AG09309 (cell line): ENCODE data around the gene FAM210B.
A peak's percentile ranks its signal among the peaks of the same experiment; 100 is the strongest.

Experiments
- DNase-seq: peaks from one replicate; pipeline ENCODE4 v3.0.0-alpha.2; 2010; ENCODE audit warnings: low read depth
- H3K4me3 ChIP-seq: 2 replicates; pipeline ENCODE4 v1.5.1; 2011; ENCODE audit warnings: mild to moderate bottlenecking, low read depth, low read length, moderate library complexity; ENCODE audit not compliant: control insufficient read depth
- TF ChIP-seq, protein P1 (sequence below): IDR thresholded peaks from 2 replicates; pipeline ENCODE4 v1.5.1; 2011; ENCODE audit warnings: mild to moderate bottlenecking, low read depth, low read length, inconsistent platforms; ENCODE audit not compliant: insufficient read depth, control insufficient read depth; ENCODE audit errors: missing control alignments

Gene FAM210B, protein sequence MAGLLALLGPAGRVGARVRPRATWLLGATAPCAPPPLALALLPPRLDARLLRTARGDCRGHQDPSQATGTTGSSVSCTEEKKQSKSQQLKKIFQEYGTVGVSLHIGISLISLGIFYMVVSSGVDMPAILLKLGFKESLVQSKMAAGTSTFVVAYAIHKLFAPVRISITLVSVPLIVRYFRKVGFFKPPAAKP

DNA sequence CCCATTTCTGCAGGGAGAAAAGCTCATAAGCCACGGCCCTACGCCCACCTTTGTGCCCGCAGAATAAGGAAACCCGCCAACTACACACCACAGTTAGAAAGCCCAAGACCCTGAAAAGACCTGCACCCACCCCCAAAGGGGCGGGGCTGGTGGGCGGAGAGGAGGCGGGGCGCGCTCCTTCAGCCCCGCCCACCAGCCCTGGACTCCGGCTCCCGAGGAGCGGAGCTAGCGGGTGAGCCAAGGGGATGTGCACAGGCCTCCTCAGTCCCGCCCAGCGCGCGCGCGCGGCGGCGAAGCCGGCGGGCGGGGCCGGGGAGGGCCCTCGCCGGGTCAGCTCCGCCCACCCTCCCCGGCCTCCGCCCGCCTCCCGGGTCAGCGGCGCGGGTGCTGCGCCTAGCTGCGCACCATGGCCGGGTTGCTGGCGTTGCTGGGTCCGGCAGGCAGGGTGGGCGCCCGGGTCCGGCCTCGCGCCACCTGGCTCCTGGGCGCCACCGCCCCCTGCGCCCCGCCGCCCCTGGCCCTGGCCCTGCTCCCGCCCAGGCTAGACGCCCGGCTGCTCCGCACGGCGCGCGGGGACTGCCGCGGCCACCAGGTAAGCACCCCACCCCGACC, at the start of gene FAM210B:
Gene FAM210B, plus strand, starts transcription at position 375 of the 612 bp plus-strand sequence. Its CDS starts 32 bp downstream, at position 407.
- peak within 1 kb of the TSS; percentile 80 for H3K4me3 ChIP-seq
- TF ChIP-seq, protein P1, sequence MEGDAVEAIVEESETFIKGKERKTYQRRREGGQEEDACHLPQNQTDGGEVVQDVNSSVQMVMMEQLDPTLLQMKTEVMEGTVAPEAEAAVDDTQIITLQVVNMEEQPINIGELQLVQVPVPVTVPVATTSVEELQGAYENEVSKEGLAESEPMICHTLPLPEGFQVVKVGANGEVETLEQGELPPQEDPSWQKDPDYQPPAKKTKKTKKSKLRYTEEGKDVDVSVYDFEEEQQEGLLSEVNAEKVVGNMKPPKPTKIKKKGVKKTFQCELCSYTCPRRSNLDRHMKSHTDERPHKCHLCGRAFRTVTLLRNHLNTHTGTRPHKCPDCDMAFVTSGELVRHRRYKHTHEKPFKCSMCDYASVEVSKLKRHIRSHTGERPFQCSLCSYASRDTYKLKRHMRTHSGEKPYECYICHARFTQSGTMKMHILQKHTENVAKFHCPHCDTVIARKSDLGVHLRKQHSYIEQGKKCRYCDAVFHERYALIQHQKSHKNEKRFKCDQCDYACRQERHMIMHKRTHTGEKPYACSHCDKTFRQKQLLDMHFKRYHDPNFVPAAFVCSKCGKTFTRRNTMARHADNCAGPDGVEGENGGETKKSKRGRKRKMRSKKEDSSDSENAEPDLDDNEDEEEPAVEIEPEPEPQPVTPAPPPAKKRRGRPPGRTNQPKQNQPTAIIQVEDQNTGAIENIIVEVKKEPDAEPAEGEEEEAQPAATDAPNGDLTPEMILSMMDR, result no peak
- DNase-seq, result no peak

- no peak for DNase-seq
- H3K4me3 ChIP-seq, result no peak overlapping the region
- TF ChIP-seq, protein P1, result no peak
These were observed 42.7 kb upstream of the FAM210B start for GRCh38 chr20:56316051-56316450.

DNA sequence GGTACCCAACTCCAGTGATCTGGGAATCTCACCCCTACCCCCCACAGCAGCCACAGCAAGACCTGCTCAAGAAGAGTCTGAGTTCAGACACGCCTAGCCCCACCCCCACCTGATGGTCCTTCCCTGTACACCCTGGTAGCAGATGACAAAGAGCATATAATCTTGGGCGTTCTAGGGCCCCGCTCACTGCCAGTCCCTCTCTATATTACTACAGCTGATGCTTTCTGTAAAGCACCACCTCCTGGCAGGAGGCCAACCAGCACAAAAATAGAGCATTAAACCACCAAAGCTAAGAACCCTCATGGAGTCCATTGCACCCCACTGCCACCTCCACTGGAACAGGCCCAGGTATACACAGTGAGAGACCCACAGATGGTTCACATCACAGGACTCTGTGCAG, 42.3 kb upstream of the FAM210B start:
- TF ChIP-seq, protein P1, result no peak
- no peak overlapping the region for H3K4me3 ChIP-seq
- no peak for DNase-seq

DNA sequence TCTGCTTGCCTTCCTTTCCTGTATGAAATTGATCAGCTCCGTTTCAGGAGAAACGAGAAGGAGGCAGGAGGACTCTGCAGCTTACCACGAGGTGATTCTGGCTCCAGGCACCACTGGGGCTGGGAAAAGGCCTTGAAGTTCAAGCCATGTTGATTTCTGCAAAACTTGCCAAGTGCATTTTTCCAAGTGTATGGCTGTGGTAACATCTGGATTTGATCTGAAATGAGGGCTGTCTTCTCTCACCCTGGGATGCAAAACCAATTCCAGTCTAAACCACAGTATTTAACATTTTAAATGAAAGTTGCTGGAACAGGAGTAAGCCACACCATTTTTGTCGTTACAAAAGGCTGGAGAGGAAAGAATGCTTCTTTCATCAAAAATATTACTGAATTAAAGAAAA, 36.1 kb upstream of the FAM210B start:
- TF ChIP-seq, protein P1, result no peak
- no peak overlapping the region for H3K4me3 ChIP-seq
- no peak for DNase-seq

GRCh38 chr20:56323206-56323605, 35.6 kb upstream of the FAM210B start:
- no peak for DNase-seq
- TF ChIP-seq, protein P1, result no peak
- no peak overlapping the region for H3K4me3 ChIP-seq

- TF ChIP-seq, protein P1, result no peak
- H3K4me3 ChIP-seq, result no peak overlapping the region
- DNase-seq, result no peak
These were observed 35.1 kb upstream of the FAM210B start for GRCh38 chr20:56323656-56324055.

DNA sequence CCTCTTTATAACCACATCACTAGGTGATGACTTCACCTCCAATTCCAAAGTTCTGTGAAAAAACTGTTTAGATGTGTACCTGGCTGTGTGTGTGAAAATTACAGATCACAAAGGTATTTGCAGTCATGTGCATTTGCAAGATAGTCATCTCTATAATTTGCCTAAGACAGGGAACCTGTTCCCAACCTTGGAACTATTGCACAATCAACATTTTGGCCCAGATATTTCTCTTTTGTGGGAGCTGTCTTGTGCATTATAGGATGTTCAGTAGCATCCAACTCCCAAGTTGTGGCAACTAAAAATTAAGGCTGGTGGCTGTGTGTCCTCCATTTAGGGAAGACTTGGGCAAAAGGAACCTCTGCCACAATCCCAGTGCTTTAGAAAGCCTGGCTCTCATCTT, 34.0 kb upstream of the FAM210B start:
- TF ChIP-seq, protein P1, result no peak
- no peak for DNase-seq
- no peak overlapping the region for H3K4me3 ChIP-seq
